WTC11 (cell line): ENCODE measurements around the gene ABHD6. TPM values are rescaled to one million over a fixed set of nuclear protein-coding genes. Genes with fewer than 3 reads are reported as not detected.

Experiments used
- ATAC-seq: fragments of 200-7000 bp; cut with Tn5 transposase; 2 replicates; pipeline ENCODE4 v1.10.0; 2021; ENCODE audit warnings: mild to moderate bottlenecking, moderate library complexity
- CTCF ChIA-PET: fragments of 300-600 bp; sonication (Branson Sonifier 250); formaldehyde crosslinking; loops from one replicate; lab custom pipeline; 2021; ENCODE audit warnings: antibody characterized with exemption; lab: Charles Lee
- POLR2A ChIA-PET: fragments of 350-600 bp; sonication (Branson Sonifier 250); formaldehyde crosslinking; loops from one replicate; lab custom pipeline; 2021; ENCODE audit warnings: antibody characterized with exemption; lab: Charles Lee
- DNase-seq: peaks from one replicate; pipeline ENCODE4 v3.0.0; 2021; ENCODE audit warnings: low spot score
- H3K27ac Mint-ChIP-seq: 2 replicates; pipeline ENCODE4 v1.8.0; 2021; ENCODE audit warnings: mixed read lengths
- H3K27me3 Mint-ChIP-seq: 2 replicates; pipeline ENCODE4 v1.8.0; 2021; ENCODE audit warnings: low read depth, mild to moderate bottlenecking, moderate library complexity, mixed read lengths
- H3K36me3 Mint-ChIP-seq: 2 replicates; pipeline ENCODE4 v1.8.0; 2021; ENCODE audit warnings: mixed read lengths
- H3K4me1 Mint-ChIP-seq: 2 replicates; pipeline ENCODE4 v1.8.0; 2022; ENCODE audit warnings: mixed read lengths
- H3K4me3 Mint-ChIP-seq: 2 replicates; pipeline ENCODE4 v1.8.0; 2021; ENCODE audit warnings: mild to moderate bottlenecking, moderate library complexity, mixed read lengths
- H3K9me3 Mint-ChIP-seq: 2 replicates; pipeline ENCODE4 v1.8.0; 2021; ENCODE audit warnings: mixed read lengths
- ARID4B ChIP-seq: sonication (generic); formaldehyde crosslinking; IDR thresholded peaks from 2 replicates; pipeline ENCODE4 v1.8.0; 2023; ENCODE audit warnings: missing genetic modification reagents, mild to moderate bottlenecking, borderline replicate concordance
- CDX4 ChIP-seq: fragments of 250-450 bp; sonication (Bioruptor Pico); IDR thresholded peaks from 2 replicates; pipeline ENCODE4 v1.9.0; 2021; ENCODE audit warnings: moderate library complexity, mild to moderate bottlenecking, inconsistent platforms, borderline replicate concordance
- E2F4 ChIP-seq: sonication (generic); formaldehyde crosslinking; IDR thresholded peaks from 2 replicates; pipeline ENCODE4 v1.8.1; 2022; ENCODE audit warnings: low read depth, mild to moderate bottlenecking, moderate library complexity, missing genetic modification reagents, borderline replicate concordance
- ERG ChIP-seq: fragments of 250-450 bp; sonication (Bioruptor Pico); IDR thresholded peaks from 2 replicates; pipeline ENCODE4 v1.8.0; 2021; ENCODE audit warnings: mild to moderate bottlenecking
- ETV6 ChIP-seq: sonication (generic); formaldehyde crosslinking; IDR thresholded peaks from 2 replicates; pipeline ENCODE4 v1.8.1; 2022; ENCODE audit warnings: mild to moderate bottlenecking, missing genetic modification reagents
- FOXJ3 ChIP-seq: sonication (generic); formaldehyde crosslinking; IDR thresholded peaks from 2 replicates; pipeline ENCODE4 v1.9.0; 2021; ENCODE audit warnings: missing genetic modification reagents, mild to moderate bottlenecking, borderline replicate concordance
- FOXP1 ChIP-seq: sonication (generic); formaldehyde crosslinking; IDR thresholded peaks from 2 replicates; pipeline ENCODE4 v1.8.0; 2022; ENCODE audit warnings: missing genetic modification reagents, mild to moderate bottlenecking, moderate library complexity, borderline replicate concordance
- GABPB1 ChIP-seq: sonication (generic); formaldehyde crosslinking; IDR thresholded peaks from 2 replicates; pipeline ENCODE4 v1.8.1; 2023; ENCODE audit warnings: mild to moderate bottlenecking, missing genetic modification reagents
- HMGXB4 ChIP-seq: sonication (generic); formaldehyde crosslinking; IDR thresholded peaks from 2 replicates; pipeline ENCODE4 v1.8.1; 2023; ENCODE audit warnings: mild to moderate bottlenecking, moderate library complexity, missing genetic modification reagents
- MXD4 ChIP-seq: fragments of 250-450 bp; sonication (Bioruptor Pico); IDR thresholded peaks from 2 replicates; pipeline ENCODE4 v1.8.0; 2021; ENCODE audit warnings: mild to moderate bottlenecking, moderate library complexity, borderline replicate concordance
- MYBL2 ChIP-seq: sonication (generic); formaldehyde crosslinking; IDR thresholded peaks from 2 replicates; pipeline ENCODE4 v1.8.1; 2023; ENCODE audit warnings: mild to moderate bottlenecking, moderate library complexity, missing genetic modification reagents
- NFE2L1 ChIP-seq: sonication (generic); formaldehyde crosslinking; IDR thresholded peaks from 2 replicates; pipeline ENCODE4 v1.8.1; 2023; ENCODE audit warnings: missing genetic modification reagents
- NFYB ChIP-seq: sonication (generic); formaldehyde crosslinking; conservative IDR thresholded peaks from 2 replicates; pipeline ENCODE4 v1.8.0; 2022; ENCODE audit warnings: low read depth, missing genetic modification reagents
- NR2C2 ChIP-seq: sonication (generic); formaldehyde crosslinking; IDR thresholded peaks from 2 replicates; pipeline ENCODE4 v1.8.0; 2022; ENCODE audit warnings: mild to moderate bottlenecking, missing genetic modification reagents
- OVOL2 ChIP-seq: fragments of 250-450 bp; sonication (Bioruptor Pico); IDR thresholded peaks from 2 replicates; pipeline ENCODE4 v1.9.0; 2021; ENCODE audit warnings: mild to moderate bottlenecking, borderline replicate concordance
- SMAD4 ChIP-seq: sonication (generic); formaldehyde crosslinking; IDR thresholded peaks from 2 replicates; pipeline ENCODE4 v1.8.0; 2022; ENCODE audit warnings: mild to moderate bottlenecking, missing genetic modification reagents
- STAT6 ChIP-seq: sonication (generic); formaldehyde crosslinking; conservative IDR thresholded peaks from 2 replicates; pipeline ENCODE4 v1.8.1; 2023; ENCODE audit warnings: mild to moderate bottlenecking, low read depth, missing genetic modification reagents, moderate library complexity
- TCF7 ChIP-seq: sonication (generic); formaldehyde crosslinking; IDR thresholded peaks from 2 replicates; pipeline ENCODE4 v1.8.0; 2022; ENCODE audit warnings: mild to moderate bottlenecking, low read depth, missing genetic modification reagents, moderate library complexity
- TEAD1 ChIP-seq: sonication (generic); formaldehyde crosslinking; IDR thresholded peaks from 2 replicates; pipeline ENCODE4 v1.8.0; 2022; ENCODE audit warnings: mild to moderate bottlenecking, missing genetic modification reagents
- USF1 ChIP-seq: sonication (generic); formaldehyde crosslinking; IDR thresholded peaks from 2 replicates; pipeline ENCODE4 v1.8.0; 2022; ENCODE audit warnings: mild to moderate bottlenecking, missing genetic modification reagents
- ZNF219 ChIP-seq: sonication (generic); formaldehyde crosslinking; IDR thresholded peaks from 2 replicates; pipeline ENCODE4 v1.8.0; 2023; ENCODE audit warnings: missing genetic modification reagents, mild to moderate bottlenecking, borderline replicate concordance
- ZNF396 ChIP-seq: fragments of 250-450 bp; sonication (Bioruptor Pico); IDR thresholded peaks from 2 replicates; pipeline ENCODE4 v1.8.0; 2021; ENCODE audit warnings: mild to moderate bottlenecking, moderate library complexity, borderline replicate concordance
- ZNF416 ChIP-seq: fragments of 250-450 bp; sonication (Bioruptor Pico); IDR thresholded peaks from 2 replicates; pipeline ENCODE4 v1.9.0; 2021; ENCODE audit warnings: mild to moderate bottlenecking, inconsistent platforms
- ZNF671 ChIP-seq: fragments of 250-450 bp; sonication (Bioruptor Pico); IDR thresholded peaks from 2 replicates; pipeline ENCODE4 v1.8.0; 2021; ENCODE audit warnings: mild to moderate bottlenecking
- total RNA-seq: library from RNA; stranded (reverse); gene quantifications from 3 replicates; pipeline ENCODE4 v1.2.3, GENCODE V29; 2021

Gene ABHD6
- total RNA-seq, 1 experiment from 2014 or later, result 5.4 TPM

- ChIA-PET CTCF (interaction anchor here (1.7 to 3.3 kb wide), 3 partner anchors 17 to 47 kb away, joined by 4 to 9 read pairs (median 9); no protein-coding TSS in a partner anchor), POLR2A (no interaction called here)
- H3K9me3 Mint-ChIP-seq, result no peaks in the 10 kb centered on the region
- no peak overlapping the region for H3K27ac Mint-ChIP-seq
- H3K27me3 Mint-ChIP-seq, result peaks cover 64% of the 10 kb centered on the region
- no peaks in the 10 kb centered on the region for H3K36me3 Mint-ChIP-seq
- peaks cover 11% of the 10 kb centered on the region for H3K4me1 Mint-ChIP-seq
- TF ChIP-seq CDX4 (no peak), FOXJ3 (CRISPR knock-in tag) (no peak), ZNF671 (CRISPR knock-in tag) (no peak), ARID4B (no peak), NFYB (CRISPR knock-in tag) (no peak), NFE2L1 (no peak), SMAD4 (CRISPR knock-in tag) (no peak), ZNF396 (CRISPR knock-in tag) (no peak), ZNF219 (CRISPR knock-in tag) (no peak), TEAD1 (no peak), MYBL2 (CRISPR knock-in tag) (no peak), STAT6 (CRISPR knock-in tag) (no peak), TCF7 (CRISPR knock-in tag) (no peak), FOXP1 (CRISPR knock-in tag) (no peak)
- no peak for DNase-seq
- ATAC-seq, result no peak
- H3K4me3 Mint-ChIP-seq, result no peak overlapping the region
Observed at GRCh38 chr3:58234516-58234931, 3.1 kb upstream of the ABHD6 start.

GRCh38 chr3:58235970-58236369, 1.6 kb upstream of the ABHD6 start:
- CTCF ChIA-PET, result interaction anchor here (2.7 to 4.2 kb wide), 4 partner anchors 19 to 70 kb away, joined by 9 to 37 read pairs (median 11); partner anchors contain the start of genes HTD2 and RPP14
- no peak overlapping the region for H3K27ac Mint-ChIP-seq
- TF ChIP-seq FOXJ3 (CRISPR knock-in tag) (no peak), ERG (CRISPR knock-in tag) (no peak), HMGXB4 (CRISPR knock-in tag) (no peak), USF1 (CRISPR knock-in tag) (no peak), ETV6 (CRISPR knock-in tag) (no peak), ZNF416 (CRISPR knock-in tag) (no peak), OVOL2 (CRISPR knock-in tag) (no peak), GABPB1 (CRISPR knock-in tag) (no peak), MXD4 (no peak), NR2C2 (CRISPR knock-in tag) (no peak), E2F4 (CRISPR knock-in tag) (no peak)

More at GRCh38 chr3:58235970-58236369, 1.6 kb upstream of the ABHD6 start:
- Mint-ChIP-seq H3K4me3 (peak overlapping the region; percentile 89), H3K36me3 (no peaks in the 10 kb centered on the region), H3K4me1 (peaks cover 11% of the 10 kb centered on the region), H3K27me3 (peaks cover 63% of the 10 kb centered on the region), H3K9me3 (no peaks in the 10 kb centered on the region)
- ATAC-seq (no peak), DNase-seq (no peak)
- POLR2A ChIA-PET, result interaction anchor here (0.6 kb wide), 1 partner anchor 1490 kb away, joined by 3 read pairs; no protein-coding TSS in a partner anchor
